ENCODE data around the gene LGALS3BP. TPM values are rescaled to one million over a fixed set of nuclear protein-coding genes. Genes with fewer than 3 reads are reported as not detected.

LGALS3BP gene
- total RNA-seq, 1 donor from 2014 or later: 499 TPM

- no peak for DNase-seq
- ATAC-seq (ENCODE audit: poor library complexity): no peak
- intact Hi-C loops (cut with DNase I): no loop called here
Measured at GRCh38 chr17:79002291-79002690, 22.6 kb upstream of the LGALS3BP start.

GRCh38 chr17:79001190-79002020 is 21.7 kb upstream of the LGALS3BP start:
- intact Hi-C loops (cut with DNase I): no loop called here
- DNase-seq (peak; percentile 37), ATAC-seq (ENCODE audit: poor library complexity) (no peak)

GRCh38 chr17:79000396-79001189 is 20.9 kb upstream of the LGALS3BP start:
- DNase-seq: peak; percentile 45
- intact Hi-C loops (cut with DNase I): no loop called here
- no peak for ATAC-seq (ENCODE audit: poor library complexity)

- no peak for DNase-seq
- ATAC-seq (ENCODE audit: poor library complexity): no peak
- intact Hi-C loops (cut with DNase I): no loop called here
Measured at GRCh38 chr17:78999947-79000395, 20.2 kb upstream of the LGALS3BP start.

DNA sequence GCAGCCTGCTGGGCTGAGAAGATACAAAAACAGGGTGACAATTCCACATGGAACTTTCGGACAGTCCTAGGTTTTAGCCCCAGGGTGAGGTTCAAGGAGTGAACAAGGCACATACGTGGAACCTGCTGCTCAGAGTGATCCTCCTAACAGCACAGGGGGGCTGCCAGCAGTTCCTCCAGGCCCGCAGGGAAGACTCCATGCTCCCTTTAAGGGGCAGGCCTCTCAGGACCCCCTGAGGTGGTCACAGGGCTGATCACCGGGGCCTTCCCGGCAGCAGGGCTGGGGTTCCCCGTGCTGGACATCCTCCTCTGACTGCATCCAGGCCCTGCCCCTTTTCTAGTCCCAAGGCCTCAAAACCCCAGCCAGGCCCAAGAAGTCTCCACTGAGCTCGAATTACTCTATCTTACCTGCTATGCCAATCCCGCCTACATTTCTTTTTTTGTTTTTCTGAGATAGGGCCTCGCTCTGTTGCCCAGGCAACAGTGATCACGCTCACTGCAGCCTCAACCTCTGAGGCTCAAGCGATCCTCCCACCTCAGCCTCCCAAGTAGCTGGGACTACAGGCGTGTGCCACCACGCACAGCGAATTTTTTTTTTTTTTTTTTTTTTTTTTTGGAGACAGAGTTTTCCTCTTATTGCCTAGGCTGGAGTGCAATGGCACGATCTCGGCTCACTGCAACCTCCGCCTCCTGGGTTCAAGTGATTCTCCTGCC is 19.5 kb upstream of the LGALS3BP start:
- no peak for DNase-seq
- no peak for ATAC-seq (ENCODE audit: poor library complexity)
- intact Hi-C loops (cut with DNase I): no loop called here

- DNase-seq (peak; percentile 82), ATAC-seq (ENCODE audit: poor library complexity) (peak; percentile 75)
- intact Hi-C loops (cut with DNase I): no loop called here
Measured at GRCh38 chr17:78998311-78999055, 18.8 kb upstream of the LGALS3BP start.

DNA sequence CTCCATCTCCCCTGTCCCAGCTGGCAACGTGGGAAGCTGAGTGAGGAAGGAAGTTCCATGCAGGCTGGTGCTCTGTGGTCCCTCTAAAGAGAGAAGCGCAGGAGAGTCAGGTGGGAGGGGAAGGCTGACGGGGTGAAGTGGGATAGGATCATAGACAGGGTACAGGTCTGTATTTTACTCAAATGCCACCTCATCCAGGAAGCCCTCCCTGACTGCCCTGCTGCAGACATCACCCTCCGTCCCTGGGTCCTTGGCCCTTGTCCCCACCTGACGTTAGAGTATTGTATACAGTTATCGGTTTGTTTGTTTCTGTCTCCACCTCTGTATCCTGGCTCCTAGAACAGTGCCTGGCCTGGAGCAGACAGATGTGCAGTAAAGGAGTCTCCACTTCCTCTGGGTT is 18.2 kb upstream of the LGALS3BP start:
- peak; percentile 35 for DNase-seq
- no peak for ATAC-seq (ENCODE audit: poor library complexity)
- intact Hi-C loops (cut with DNase I): no loop called here

DNA sequence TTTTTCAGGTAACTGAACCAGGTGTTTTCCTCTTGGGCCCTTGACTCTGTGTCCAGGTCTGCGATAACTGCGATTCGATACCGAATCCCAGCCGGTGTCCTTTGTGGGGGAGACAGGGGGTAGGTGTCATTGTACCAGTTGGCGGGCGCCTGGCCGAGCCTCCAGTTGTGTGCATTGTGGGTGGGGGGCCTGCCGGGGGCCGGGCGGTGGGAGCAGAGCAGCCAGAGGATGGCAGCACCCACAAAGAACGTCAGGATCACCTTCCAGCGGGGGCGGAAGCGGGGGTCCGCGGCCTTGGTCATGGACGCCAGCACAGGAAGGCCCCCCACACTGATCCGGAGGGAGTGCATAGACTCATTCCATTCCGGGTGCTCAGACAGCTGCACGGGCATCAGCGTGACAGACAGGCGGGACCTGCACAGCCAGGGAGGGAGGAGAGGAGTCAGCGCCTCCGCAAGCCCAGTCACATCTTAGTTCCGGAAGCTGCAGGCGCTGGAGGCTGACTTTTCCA is 17.6 kb upstream of the LGALS3BP start:
- intact Hi-C loops (cut with DNase I): no loop called here
- ATAC-seq (ENCODE audit: poor library complexity): no peak
- peak; percentile 40 for DNase-seq

DNA sequence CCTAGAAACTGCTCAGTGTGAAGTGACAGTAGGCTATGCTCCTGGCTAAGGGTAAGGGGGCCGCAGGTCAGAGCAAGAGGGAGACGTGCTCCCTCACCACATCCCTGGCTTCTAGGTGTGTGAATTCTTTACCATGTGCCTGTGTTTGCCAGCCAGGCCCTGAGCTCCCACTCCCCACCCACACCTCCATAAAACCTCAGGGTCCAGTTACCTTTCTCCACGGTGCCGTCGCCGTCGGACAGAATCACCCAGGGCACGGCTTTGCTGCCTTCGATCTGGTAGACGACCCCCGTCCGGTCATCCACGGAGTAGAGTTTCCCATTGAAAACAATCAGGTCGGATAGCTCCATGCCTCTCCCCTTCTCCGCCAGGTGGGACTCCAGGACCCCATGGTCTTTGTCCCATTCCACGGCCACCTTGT is 17.1 kb upstream of the LGALS3BP start:
- intact Hi-C loops (cut with DNase I): no loop called here
- ATAC-seq (ENCODE audit: poor library complexity) (no peak), DNase-seq (peak; percentile 37)

DNA sequence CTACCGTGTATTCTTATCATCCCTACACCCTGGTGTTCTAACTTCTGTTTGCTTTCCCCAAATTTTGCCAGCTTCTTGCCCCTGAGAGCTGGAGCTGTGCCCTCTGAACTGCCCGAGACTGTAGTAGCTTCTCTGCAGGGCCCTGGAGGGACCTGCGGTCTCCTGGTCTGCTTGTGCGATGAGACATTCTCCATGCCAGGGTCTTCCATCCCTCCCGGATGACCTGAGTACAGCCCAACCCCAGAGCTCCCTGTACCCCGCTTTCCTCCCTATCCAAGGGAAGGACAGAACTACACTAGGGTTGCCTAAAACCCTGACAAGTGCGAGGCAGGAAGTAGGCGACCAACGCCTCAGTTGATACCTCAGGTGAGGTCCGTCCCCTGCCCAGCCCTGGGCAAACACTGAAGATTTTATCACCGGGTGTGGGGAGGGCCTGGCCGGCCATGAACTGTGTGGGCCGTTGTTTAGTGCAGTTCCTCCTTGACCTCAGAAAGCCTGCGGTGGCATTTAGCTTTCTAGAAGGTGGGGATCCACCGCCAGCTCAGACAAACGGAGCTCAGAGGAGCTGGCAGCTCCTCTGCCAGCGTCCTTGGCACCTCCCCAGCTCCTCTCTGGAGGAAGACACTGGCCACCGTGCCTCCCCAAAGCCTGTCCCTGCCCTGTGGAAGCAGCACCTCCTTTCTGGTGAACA is 16.2 kb upstream of the LGALS3BP start:
- ATAC-seq (ENCODE audit: poor library complexity) (peak; percentile 13), DNase-seq (peak; percentile 49)
- intact Hi-C loops (cut with DNase I): no loop called here

GRCh38 chr17:78995022-78995760 is 15.5 kb upstream of the LGALS3BP start:
- intact Hi-C loops (cut with DNase I): no loop called here
- DNase-seq (no peak), ATAC-seq (ENCODE audit: poor library complexity) (no peak)

GRCh38 chr17:78993981-78994671 is 14.4 kb upstream of the LGALS3BP start:
- intact Hi-C loops (cut with DNase I): no loop called here
- ATAC-seq (ENCODE audit: poor library complexity): no peak
- no peak for DNase-seq

DNA sequence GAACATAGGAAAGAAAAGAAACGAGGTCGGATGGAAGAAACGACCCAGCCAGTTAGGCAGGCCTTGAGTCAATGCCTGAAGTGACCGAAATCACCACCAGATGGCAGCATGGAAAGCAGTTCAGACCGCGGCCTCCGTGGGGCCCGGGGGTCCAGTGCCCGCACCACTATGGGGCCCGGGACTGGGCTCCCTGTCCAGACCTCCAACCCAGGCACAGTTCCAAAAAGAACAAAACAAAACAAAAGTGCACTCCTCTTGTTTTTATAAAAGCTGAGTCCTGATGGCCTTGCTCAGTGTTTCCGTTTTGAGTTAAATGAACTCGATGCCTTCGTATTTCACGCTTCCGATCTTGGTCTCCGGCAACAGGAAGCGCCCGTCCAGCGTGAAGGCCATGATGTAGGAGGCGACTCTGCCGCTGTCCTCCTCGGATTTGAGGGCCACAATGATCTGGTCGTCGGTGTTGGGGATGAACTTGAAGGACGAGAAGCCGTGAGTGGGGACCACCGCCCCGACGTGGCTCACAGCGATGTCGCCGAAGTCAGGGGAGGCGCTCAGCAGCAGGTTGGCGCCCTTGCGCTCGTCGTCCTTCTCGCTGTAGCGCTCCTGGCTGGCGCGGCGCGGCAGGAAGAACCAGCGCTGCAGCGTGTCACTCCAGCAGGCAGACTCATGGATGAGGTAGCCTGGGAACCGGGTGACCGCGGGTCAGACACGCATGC is 13.7 kb upstream of the LGALS3BP start:
- peak; percentile 51 for ATAC-seq (ENCODE audit: poor library complexity)
- peak; percentile 57 for DNase-seq
- intact Hi-C loops (cut with DNase I): no loop called here

DNA sequence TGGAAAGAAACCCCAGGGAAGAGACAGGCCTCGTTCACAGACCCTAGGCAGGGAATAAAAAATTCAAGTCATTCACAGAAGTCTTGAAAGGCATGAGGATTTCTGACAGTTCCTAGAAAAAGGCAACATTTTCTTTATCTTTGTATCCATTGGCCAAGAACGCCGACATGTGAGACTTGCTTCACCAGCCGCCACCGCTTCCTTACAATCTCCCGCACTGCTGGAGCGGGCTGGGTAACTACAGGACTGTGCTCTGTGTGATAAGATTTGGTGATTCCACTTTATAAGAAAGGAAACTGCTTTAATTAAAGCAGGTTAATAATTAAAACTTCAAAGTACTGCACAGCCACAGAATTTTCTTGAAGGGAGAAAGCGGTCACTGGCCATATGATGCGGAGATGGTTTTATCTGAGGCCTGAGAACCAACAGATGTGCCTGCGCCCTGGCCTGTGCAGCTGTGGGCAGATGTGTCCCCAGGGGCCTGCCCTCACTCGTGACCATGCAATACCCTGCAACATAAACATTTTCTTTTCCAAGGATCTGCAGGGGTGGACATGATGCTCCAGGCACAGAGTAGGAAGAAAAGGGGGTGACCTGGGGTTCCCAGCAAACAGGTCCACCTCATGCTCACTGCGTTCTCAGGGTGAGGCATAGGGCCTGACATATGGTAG is 13.0 kb upstream of the LGALS3BP start:
- intact Hi-C loops (cut with DNase I): no loop called here
- no peak for ATAC-seq (ENCODE audit: poor library complexity)
- DNase-seq: no peak

DNA sequence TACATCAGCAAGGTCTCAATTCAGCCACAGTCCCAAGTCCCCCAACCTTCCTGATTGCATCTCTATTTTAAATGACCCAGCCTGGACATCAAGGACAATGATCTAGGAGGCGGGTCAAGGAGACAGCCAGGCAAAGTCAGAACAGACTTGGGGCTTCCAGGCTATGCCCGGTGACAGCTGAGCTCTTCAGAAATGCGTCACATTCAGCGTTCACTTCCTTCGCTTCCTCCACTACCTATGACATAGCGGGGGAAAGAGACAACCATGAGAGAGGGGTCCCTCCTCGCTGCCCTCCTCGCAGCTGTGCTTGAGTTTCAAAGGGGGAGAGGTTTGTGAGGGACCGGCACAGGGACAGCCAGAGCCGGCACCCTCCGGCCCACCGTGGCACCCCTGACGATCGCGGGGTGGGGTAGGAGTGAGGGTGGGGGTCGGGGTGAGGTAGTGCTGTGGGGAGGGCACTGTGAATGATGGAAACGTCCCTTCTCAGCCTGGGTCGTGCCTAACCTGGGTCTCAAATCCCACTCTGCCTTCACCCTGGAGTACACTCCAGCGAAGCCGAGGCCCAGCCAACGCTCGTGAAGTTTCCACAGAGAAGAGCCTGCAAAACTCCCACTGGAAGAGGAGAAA is 12.3 kb upstream of the LGALS3BP start:
- DNase-seq (no peak), ATAC-seq (ENCODE audit: poor library complexity) (no peak)
- intact Hi-C loops (cut with DNase I): no loop called here
